Hepatocyte (in vitro differentiated cells): ENCODE results near the gene PSMB1. TPM values are rescaled to one million over a fixed set of nuclear protein-coding genes. Genes with fewer than 3 reads are reported as not detected.

Source experiments
- DNase-seq: peaks from one replicate; pipeline ENCODE4 v3.0.0-alpha.2; 2016; ENCODE audit warnings: low spot score
- H2AFZ ChIP-seq: fragments of 200-600 bp; sonication (generic); 2 replicates; pipeline ENCODE4 v1.6.0; 2016; ENCODE audit warnings: antibody characterized with exemption, mild to moderate bottlenecking
- H3K27ac ChIP-seq: fragments of 200-600 bp; sonication (generic); 2 replicates; pipeline ENCODE4 v1.5.1; 2016; ENCODE audit warnings: mild to moderate bottlenecking
- H3K27me3 ChIP-seq: fragments of 200-600 bp; sonication (generic); 2 replicates; pipeline ENCODE4 v1.6.1; 2016
- H3K36me3 ChIP-seq: fragments of 200-600 bp; sonication (generic); replicated peaks from 2 replicates; pipeline ENCODE4 v1.5.1; 2016; ENCODE audit warnings: low read depth; ENCODE audit not compliant: insufficient read depth
- H3K4me1 ChIP-seq: fragments of 200-600 bp; sonication (generic); 2 replicates; pipeline ENCODE4 v1.5.1; 2016; ENCODE audit warnings: mild to moderate bottlenecking, moderate library complexity; ENCODE audit not compliant: insufficient read depth
- H3K4me2 ChIP-seq: fragments of 200-600 bp; sonication (generic); 2 replicates; pipeline ENCODE4 v1.6.0; 2016
- H3K4me3 ChIP-seq: fragments of 200-600 bp; sonication (generic); 2 replicates; pipeline ENCODE4 v1.5.1; 2016; ENCODE audit warnings: mild to moderate bottlenecking
- H3K79me2 ChIP-seq: fragments of 200-600 bp; sonication (generic); 2 replicates; pipeline ENCODE4 v1.6.0; 2017; ENCODE audit warnings: mild to moderate bottlenecking
- H3K9me2 ChIP-seq: fragments of 200-600 bp; sonication (generic); replicated peaks from 2 replicates; pipeline ENCODE4 v1.6.0; 2017; ENCODE audit warnings: mild to moderate bottlenecking; ENCODE audit not compliant: insufficient read depth
- H3K9me3 ChIP-seq: fragments of 200-600 bp; sonication (generic); 2 replicates; pipeline ENCODE4 v1.5.1; 2016; ENCODE audit warnings: low read depth, mild to moderate bottlenecking
- H4K20me1 ChIP-seq: fragments of 200-600 bp; sonication (generic); 2 replicates; pipeline ENCODE4 v1.6.0; 2016; ENCODE audit warnings: mild to moderate bottlenecking; ENCODE audit not compliant: insufficient read depth, poor library complexity, severe bottlenecking
- EZH2 ChIP-seq: fragments of 200-600 bp; sonication (generic); IDR thresholded peaks from 2 replicates; pipeline ENCODE4 v1.6.1; 2016; ENCODE audit warnings: antibody characterized with exemption, mild to moderate bottlenecking, borderline replicate concordance
- EZH2phosphoT487 ChIP-seq: fragments of 200-600 bp; sonication (generic); IDR thresholded peaks from one replicate; pipeline ENCODE4 v1.6.1; 2018; ENCODE audit warnings: antibody characterized with exemption, mild to moderate bottlenecking, low read depth, moderate library complexity; ENCODE audit not compliant: unreplicated experiment, severe bottlenecking
- whole genome bisulfite sequencing: methylation state at CpG from one replicate; pipeline ENCODE4 v1.1.6; 2016; ENCODE audit warnings: low lambda C conversion rate; ENCODE audit errors: missing lambda C conversion rate; 5-methylcytosine and 5-hydroxymethylcytosine counted together
- polyA plus RNA-seq: library from polyadenylated mRNA; unstranded; fragments of >200 nt; fragmentation: Nextera tagmentation; extraction: Ambion mirVana; gene quantifications from 2 replicates; pipeline ENCODE4 v1.2.1, GENCODE V29; 2016
- total RNA-seq: library from RNA; depleted of rRNA; stranded (reverse); fragments of >200 nt; gene quantifications from 2 replicates; pipeline ENCODE4 v1.2.3, GENCODE V29; 2014
- TF ChIP-seq, protein P1 (sequence below): fragments of 200-600 bp; sonication (generic); IDR thresholded peaks from 2 replicates; pipeline ENCODE4 v1.5.1; 2016; ENCODE audit warnings: antibody characterized with exemption, mild to moderate bottlenecking; ENCODE audit not compliant: poor library complexity

The PSMB1 gene
- total RNA-seq (252 and 261 TPM in 2 replicates), polyA plus RNA-seq (398 and 399 TPM in 2 replicates)

DNA sequence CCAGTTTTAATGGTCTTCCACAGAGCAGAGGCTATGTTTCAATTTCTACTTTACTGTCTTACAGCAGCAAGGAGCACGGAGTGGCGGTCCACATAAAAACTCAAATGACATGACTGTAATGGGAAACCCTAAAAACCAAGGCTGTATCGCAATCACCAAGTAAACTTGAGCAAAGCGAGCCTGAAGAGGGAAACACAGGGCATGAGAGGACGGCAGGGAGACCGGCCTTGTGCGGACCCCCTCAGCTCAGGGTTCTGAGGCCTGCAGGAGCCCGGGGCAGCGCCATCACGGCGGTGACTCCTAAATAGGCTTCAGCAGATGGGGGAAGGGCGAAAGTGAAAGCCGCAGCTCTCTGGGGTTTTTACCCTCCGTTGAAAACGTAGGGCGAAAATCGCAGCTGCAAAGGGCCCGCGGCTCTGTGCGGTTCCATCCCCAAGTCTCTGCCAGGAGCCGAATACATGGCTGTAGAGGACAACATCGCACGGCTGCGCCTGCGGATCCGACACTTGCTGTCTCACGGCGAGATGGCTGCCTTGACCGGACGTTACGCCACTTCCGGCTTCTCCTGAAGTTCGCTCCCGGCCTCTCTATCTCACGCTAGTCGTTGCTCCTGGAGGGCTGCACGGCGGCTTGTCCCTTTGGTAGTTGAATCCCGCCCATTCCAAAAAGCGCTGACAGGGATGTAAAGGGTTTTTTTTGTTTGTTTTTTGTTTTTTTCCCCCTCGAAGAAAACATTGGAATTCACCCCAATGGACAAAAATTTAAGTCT, at the start of gene PSMB1:
TSS of gene PSMB1 (minus strand) at position 543 of the 769 bp plus-strand sequence. CDS start at position 478, 65 bp downstream.
- Histone ChIP-seq H3K9me2 (no peaks in the 10 kb centered on the region), H3K4me2 (peak within 1 kb of the TSS; percentile 90), H4K20me1 (peaks cover 47% of the 10 kb centered on the region), H3K36me3 (no peaks in the 10 kb centered on the region), H2AFZ (peak within 1 kb of the TSS; percentile 72), H3K27ac (peak within 1 kb of the TSS; percentile 97), H3K79me2 (peaks cover 78% of the 10 kb centered on the region), H3K9me3 (no peaks in the 10 kb centered on the region), H3K27me3 (no peaks in the 10 kb centered on the region), H3K4me1 (peaks cover 22% of the 10 kb centered on the region), H3K4me3 (peak within 1 kb of the TSS; percentile 98)
- TF ChIP-seq, protein P1, sequence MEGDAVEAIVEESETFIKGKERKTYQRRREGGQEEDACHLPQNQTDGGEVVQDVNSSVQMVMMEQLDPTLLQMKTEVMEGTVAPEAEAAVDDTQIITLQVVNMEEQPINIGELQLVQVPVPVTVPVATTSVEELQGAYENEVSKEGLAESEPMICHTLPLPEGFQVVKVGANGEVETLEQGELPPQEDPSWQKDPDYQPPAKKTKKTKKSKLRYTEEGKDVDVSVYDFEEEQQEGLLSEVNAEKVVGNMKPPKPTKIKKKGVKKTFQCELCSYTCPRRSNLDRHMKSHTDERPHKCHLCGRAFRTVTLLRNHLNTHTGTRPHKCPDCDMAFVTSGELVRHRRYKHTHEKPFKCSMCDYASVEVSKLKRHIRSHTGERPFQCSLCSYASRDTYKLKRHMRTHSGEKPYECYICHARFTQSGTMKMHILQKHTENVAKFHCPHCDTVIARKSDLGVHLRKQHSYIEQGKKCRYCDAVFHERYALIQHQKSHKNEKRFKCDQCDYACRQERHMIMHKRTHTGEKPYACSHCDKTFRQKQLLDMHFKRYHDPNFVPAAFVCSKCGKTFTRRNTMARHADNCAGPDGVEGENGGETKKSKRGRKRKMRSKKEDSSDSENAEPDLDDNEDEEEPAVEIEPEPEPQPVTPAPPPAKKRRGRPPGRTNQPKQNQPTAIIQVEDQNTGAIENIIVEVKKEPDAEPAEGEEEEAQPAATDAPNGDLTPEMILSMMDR = no peak
- no peak for TF ChIP-seq EZH2
- no peak for TF ChIP-seq EZH2phosphoT487
- under 1% methylated on average over 41 of the region's 41 CpGs for WGBS
- peak; percentile 96 for DNase-seq

DNA sequence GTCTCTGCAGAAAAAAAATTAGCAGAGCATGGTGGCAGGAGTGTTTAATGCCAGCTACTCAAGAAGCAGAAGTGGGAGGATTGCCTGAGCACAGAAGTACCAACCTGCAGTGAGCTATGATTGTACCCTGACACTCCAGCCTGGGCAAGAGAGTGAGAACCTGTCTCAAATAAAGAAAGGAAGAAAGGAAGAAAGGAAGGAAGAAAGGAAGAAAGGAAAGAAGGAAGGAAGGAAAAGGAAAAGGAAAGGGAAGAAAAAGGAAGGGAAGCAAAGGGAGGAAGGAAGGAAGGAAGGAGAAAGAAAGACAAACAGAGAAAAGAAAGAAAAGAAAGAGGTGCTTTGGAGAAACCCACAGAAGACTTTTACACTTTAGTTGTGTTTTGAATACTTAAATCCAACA, 44.2 kb upstream of the PSMB1 start:
- H3K79me2 ChIP-seq = no peaks in the 10 kb centered on the region
- H3K27ac ChIP-seq = no peak overlapping the region
- H3K4me3 ChIP-seq = no peak overlapping the region
- no peaks in the 10 kb centered on the region for H3K36me3 ChIP-seq
- no peaks in the 10 kb centered on the region for H3K9me2 ChIP-seq
- no peak overlapping the region for H2AFZ ChIP-seq
- no peak for DNase-seq
- H4K20me1 ChIP-seq = no peaks in the 10 kb centered on the region
- H3K9me3 ChIP-seq = no peaks in the 10 kb centered on the region
- H3K27me3 ChIP-seq = no peaks in the 10 kb centered on the region
- no peak overlapping the region for H3K4me2 ChIP-seq
- TF ChIP-seq EZH2 (no peak), EZH2phosphoT487 (no peak)
- TF ChIP-seq, protein P1 = no peak
- H3K4me1 ChIP-seq = no peaks in the 10 kb centered on the region

DNA sequence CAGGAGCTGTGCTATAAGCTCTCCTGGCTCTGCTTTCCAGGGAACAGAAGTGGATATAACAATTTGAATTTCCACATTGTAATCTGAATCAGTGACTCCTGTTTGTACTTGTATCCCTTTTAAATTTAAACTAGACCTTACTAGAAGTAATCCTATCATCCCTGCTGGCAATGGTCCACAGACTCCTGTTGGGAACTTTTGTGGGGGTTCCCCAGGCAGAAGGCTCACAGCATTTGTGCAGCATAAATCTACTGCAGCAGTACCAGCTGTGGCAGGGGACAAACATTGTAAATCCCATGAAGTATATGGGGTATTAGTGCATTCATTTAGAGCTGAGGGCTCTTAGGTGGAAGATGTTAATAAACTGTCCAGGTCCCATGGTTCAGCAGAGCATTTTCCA, 43.3 kb upstream of the PSMB1 start:
- Histone ChIP-seq H3K79me2 (no peaks in the 10 kb centered on the region), H3K4me2 (no peak overlapping the region), H3K4me3 (no peak overlapping the region), H3K9me3 (no peaks in the 10 kb centered on the region), H3K27me3 (no peaks in the 10 kb centered on the region), H4K20me1 (no peaks in the 10 kb centered on the region), H3K27ac (no peak overlapping the region), H3K9me2 (no peaks in the 10 kb centered on the region), H3K4me1 (no peaks in the 10 kb centered on the region), H3K36me3 (no peaks in the 10 kb centered on the region), H2AFZ (no peak overlapping the region)
- no peak for DNase-seq
- TF ChIP-seq, protein P1 = no peak
- TF ChIP-seq EZH2 (no peak), EZH2phosphoT487 (no peak)

DNA sequence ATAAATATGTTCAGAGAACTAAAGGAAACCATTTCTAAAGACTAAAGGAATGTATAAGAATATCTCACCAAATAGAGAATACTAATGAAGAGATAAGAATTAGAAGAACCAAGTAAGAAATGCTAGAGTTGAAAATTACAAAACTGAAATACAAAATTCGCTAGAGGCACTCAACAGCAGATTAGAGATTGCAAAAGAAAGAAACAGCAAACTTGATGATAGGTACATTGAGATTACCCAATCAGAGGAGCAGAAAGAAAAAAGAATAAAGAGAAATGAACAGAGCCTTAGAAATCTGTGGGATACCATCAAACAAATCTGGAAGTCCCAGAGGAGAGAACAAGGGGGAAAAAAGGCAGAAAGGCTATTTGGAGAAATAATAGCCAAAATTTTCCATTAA, 37.6 kb upstream of the PSMB1 start:
- Histone ChIP-seq H2AFZ (no peak overlapping the region), H3K36me3 (no peaks in the 10 kb centered on the region), H3K79me2 (no peaks in the 10 kb centered on the region), H3K4me2 (no peak overlapping the region), H4K20me1 (no peaks in the 10 kb centered on the region), H3K4me3 (no peak overlapping the region), H3K9me2 (no peaks in the 10 kb centered on the region), H3K9me3 (peaks cover 4% of the 10 kb centered on the region), H3K4me1 (peaks cover 2% of the 10 kb centered on the region), H3K27ac (no peak overlapping the region), H3K27me3 (no peaks in the 10 kb centered on the region)
- TF ChIP-seq EZH2 (no peak), EZH2phosphoT487 (no peak)
- TF ChIP-seq, protein P1 = no peak
- no peak for DNase-seq
- WGBS = 77% methylated on average over 1 of the region's 1 CpG
